ENCODE measurements around the gene PHAX.

PHAX gene

DNA sequence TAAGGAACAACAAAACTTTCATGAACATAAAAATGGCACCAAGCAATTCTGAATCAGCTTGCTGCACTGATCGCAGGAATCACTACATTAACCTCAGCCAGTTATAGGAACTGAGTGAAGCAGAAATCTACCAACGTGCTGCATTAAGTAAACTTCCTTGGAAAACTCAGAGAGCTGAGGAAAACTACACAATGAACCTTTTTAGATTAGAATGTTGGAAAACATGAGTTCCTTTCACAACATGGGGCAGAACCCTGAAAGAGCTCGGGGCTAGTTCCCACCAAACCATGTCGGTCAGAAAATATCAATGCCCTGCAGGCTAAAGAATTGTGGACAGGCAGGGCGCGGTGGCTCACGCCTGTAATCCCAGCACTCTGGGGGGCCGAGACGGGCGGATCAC lies 25.1 kb upstream of the PHAX start:
- TF ChIP-seq CTCF (IDR thresholded peaks at IDR 0.05; ENCODE audit: unreplicated experiment in 3 of 3), result no peak
- H3K36me3 Mint-ChIP-seq (ENCODE audit: low read depth), result peaks cover 69% of the 10 kb centered on the region
- no peaks in the 10 kb centered on the region for H3K9me3 Mint-ChIP-seq
- no peaks in the 10 kb centered on the region for H3K4me1 Mint-ChIP-seq
- H3K27ac Mint-ChIP-seq, result no peak overlapping the region
- no peak overlapping the region for H3K4me3 Mint-ChIP-seq
- no peaks in the 10 kb centered on the region for H3K27me3 Mint-ChIP-seq (ENCODE audit: low read depth)

DNA sequence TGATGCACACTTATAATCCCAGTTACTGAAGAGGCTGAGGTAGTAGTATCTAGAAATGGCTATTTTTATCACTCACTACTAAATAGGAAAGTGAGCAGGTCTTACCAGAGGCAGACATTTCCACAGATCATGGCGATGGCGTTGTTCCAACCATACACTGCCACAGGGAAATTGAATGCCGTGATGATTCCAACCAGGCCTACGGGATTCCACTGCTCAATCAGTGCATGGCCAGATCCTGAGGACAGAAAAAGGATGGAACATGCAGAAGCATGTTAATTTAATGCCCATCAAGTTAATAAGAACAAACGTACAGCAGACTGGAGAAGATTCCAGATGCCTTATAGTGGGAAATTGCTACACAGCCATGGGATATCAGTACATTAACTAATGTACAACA lies 23.8 kb upstream of the PHAX start:
- TF ChIP-seq CTCF (IDR thresholded peaks at IDR 0.05; ENCODE audit: unreplicated experiment in 3 of 3), result no peak
- Mint-ChIP-seq H3K27me3 (ENCODE audit: low read depth) (no peaks in the 10 kb centered on the region), H3K27ac (no peak overlapping the region), H3K4me1 (no peaks in the 10 kb centered on the region), H3K36me3 (ENCODE audit: low read depth) (peaks cover 75% of the 10 kb centered on the region), H3K9me3 (no peaks in the 10 kb centered on the region), H3K4me3 (no peak overlapping the region)

DNA sequence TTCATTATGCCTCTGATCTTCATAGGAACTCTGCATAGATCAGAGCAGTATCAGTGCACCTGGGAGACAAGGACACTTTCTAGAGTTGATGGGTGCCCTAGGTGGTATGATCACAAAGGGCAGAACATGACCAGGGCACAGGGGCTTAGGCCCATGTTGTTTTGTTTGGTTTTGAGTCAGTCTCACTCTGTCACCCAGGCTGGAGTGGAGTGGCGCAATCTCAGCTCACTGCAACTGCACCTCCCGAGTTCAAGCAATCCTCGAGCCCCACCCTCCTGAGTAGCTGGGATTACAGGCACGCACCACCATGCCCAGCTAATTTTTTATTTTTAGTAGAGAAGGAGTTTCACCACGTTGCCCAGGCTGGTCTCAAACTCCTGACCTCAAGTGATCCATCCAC lies 23.3 kb upstream of the PHAX start:
- no peaks in the 10 kb centered on the region for H3K4me1 Mint-ChIP-seq
- H3K36me3 Mint-ChIP-seq (ENCODE audit: low read depth), result peaks cover 75% of the 10 kb centered on the region
- H3K9me3 Mint-ChIP-seq, result no peaks in the 10 kb centered on the region
- H3K4me3 Mint-ChIP-seq, result no peak overlapping the region
- no peaks in the 10 kb centered on the region for H3K27me3 Mint-ChIP-seq (ENCODE audit: low read depth)
- H3K27ac Mint-ChIP-seq, result no peak overlapping the region
- TF ChIP-seq CTCF (IDR thresholded peaks at IDR 0.05; ENCODE audit: unreplicated experiment in 3 of 3), result no peak

- Mint-ChIP-seq H3K4me1 (no peaks in the 10 kb centered on the region), H3K27me3 (ENCODE audit: low read depth) (no peaks in the 10 kb centered on the region), H3K27ac (no peak overlapping the region), H3K36me3 (ENCODE audit: low read depth) (peaks cover 77% of the 10 kb centered on the region), H3K4me3 (no peak overlapping the region), H3K9me3 (no peaks in the 10 kb centered on the region)
- TF ChIP-seq CTCF (IDR thresholded peaks at IDR 0.05; ENCODE audit: unreplicated experiment in 3 of 3), result no peak
Observed at GRCh38 chr5:126579716-126580115, 21.0 kb upstream of the PHAX start.

GRCh38 chr5:126583761-126584160 lies 17.0 kb upstream of the PHAX start:
- no peaks in the 10 kb centered on the region for H3K9me3 Mint-ChIP-seq
- H3K27me3 Mint-ChIP-seq (ENCODE audit: low read depth), result no peaks in the 10 kb centered on the region
- H3K36me3 Mint-ChIP-seq (ENCODE audit: low read depth), result peaks cover 78% of the 10 kb centered on the region
- H3K4me1 Mint-ChIP-seq, result peaks cover 4% of the 10 kb centered on the region
- no peak overlapping the region for H3K27ac Mint-ChIP-seq
- no peak overlapping the region for H3K4me3 Mint-ChIP-seq
- TF ChIP-seq CTCF (IDR thresholded peaks at IDR 0.05; ENCODE audit: unreplicated experiment in 3 of 3), result no peak

GRCh38 chr5:126587551-126588390 lies 13.0 kb upstream of the PHAX start:
- H3K27me3 Mint-ChIP-seq (ENCODE audit: low read depth), result no peaks in the 10 kb centered on the region
- no peak for TF ChIP-seq CTCF (IDR thresholded peaks at IDR 0.05; ENCODE audit: unreplicated experiment in 3 of 3)
- peaks cover 14% of the 10 kb centered on the region for H3K4me1 Mint-ChIP-seq
- H3K36me3 Mint-ChIP-seq (ENCODE audit: low read depth), result peaks cover 77% of the 10 kb centered on the region
- no peak overlapping the region for H3K4me3 Mint-ChIP-seq
- no peak overlapping the region for H3K27ac Mint-ChIP-seq
- no peaks in the 10 kb centered on the region for H3K9me3 Mint-ChIP-seq
